Colonic mucosa (tissue), 4 donors: ENCODE results near the gene CTIF. TPM values are rescaled to one million over a fixed set of nuclear protein-coding genes. Genes with fewer than 3 reads are reported as not detected.

Source experiments
- DNase-seq: peaks from one replicate; pipeline ENCODE4 v3.0.0-alpha.2; 2020
- H3K27ac ChIP-seq: fragments of 200-600 bp; one replicate; pipeline ENCODE4 v1.8.0; 2021
- H3K27me3 ChIP-seq: fragments of 200-600 bp; one replicate; pipeline ENCODE4 v1.8.0; 2021
- H3K36me3 ChIP-seq: fragments of 200-600 bp; one replicate; pipeline ENCODE4 v1.8.0; 2021
- H3K4me1 ChIP-seq: fragments of 200-600 bp; one replicate; pipeline ENCODE4 v1.8.0; 2021; ENCODE audit warnings: mild to moderate bottlenecking
- H3K4me3 ChIP-seq: fragments of 200-600 bp; one replicate; pipeline ENCODE4 v1.8.0; 2021
- H3K9ac ChIP-seq, 2 donors: one replicate each; pipeline ENCODE4 v1.7.0; 2013; ENCODE audit warnings: control low read depth in 2 of 2, low read depth in 2 of 2, low read length in 2 of 2
- H3K9me3 ChIP-seq: fragments of 200-600 bp; one replicate; pipeline ENCODE4 v1.8.0; 2021
- CTCF ChIP-seq: fragments of 200-600 bp; IDR thresholded peaks from one replicate; pipeline ENCODE4 v1.8.0; 2022; ENCODE audit warnings: antibody characterized with exemption, mild to moderate bottlenecking
- intact Hi-C: fragments of 100-400 bp; cut with DNase I; formaldehyde crosslinking; loops from one replicate; pipeline ENCODE4 v1.14.1; 2022
- total RNA-seq, 2 donors: library from RNA; stranded (reverse); fragmentation: NEBNext Ultra II Directional in 1 of 2; extraction: Animal tissue kit (Norgen Biotek cat#: 25700) in 1 of 2; gene quantifications; one replicate each; pipeline ENCODE4 v1.2.1, GENCODE V29; 2021
- donor health status: healthy.
- donor health status: DM: no; HTN: no; CAD: no.
- donor health status: DM: no; HTN: no; CAD: no.

CTIF gene
- total RNA-seq, 2 donors from 2014 or later, result 13.0 to 16.7 TPM

GRCh38 chr18:48842259-48843061 lies 303.6 kb downstream of the CTIF start:
- H3K4me1 ChIP-seq, result peaks cover 4% of the 10 kb centered on the region
- H3K36me3 ChIP-seq, result no peaks in the 10 kb centered on the region
- no peak for TF ChIP-seq CTCF
- intact Hi-C loops, result no loop called here
- no peak for DNase-seq
- peak overlapping the region; percentile 55 for H3K27ac ChIP-seq
- no peaks in the 10 kb centered on the region for H3K27me3 ChIP-seq
- no peak overlapping the region for H3K9ac ChIP-seq
- no peaks in the 10 kb centered on the region for H3K9me3 ChIP-seq
- H3K4me3 ChIP-seq, result no peak overlapping the region

GRCh38 chr18:48843162-48843561 lies 304.3 kb downstream of the CTIF start:
- Histone ChIP-seq H3K36me3 (no peaks in the 10 kb centered on the region), H3K4me1 (peaks cover 4% of the 10 kb centered on the region), H3K27me3 (no peaks in the 10 kb centered on the region), H3K9ac (no peak overlapping the region), H3K27ac (no peak overlapping the region), H3K9me3 (no peaks in the 10 kb centered on the region), H3K4me3 (no peak overlapping the region)
- intact Hi-C loops, result no loop called here
- no peak for TF ChIP-seq CTCF
- DNase-seq, result no peak

GRCh38 chr18:48843596-48843995 lies 304.8 kb downstream of the CTIF start:
- Histone ChIP-seq H3K27me3 (no peaks in the 10 kb centered on the region), H3K9ac (no peak overlapping the region), H3K4me1 (peaks cover 4% of the 10 kb centered on the region), H3K4me3 (no peak overlapping the region), H3K36me3 (no peaks in the 10 kb centered on the region), H3K9me3 (no peaks in the 10 kb centered on the region), H3K27ac (no peak overlapping the region)
- no peak for TF ChIP-seq CTCF
- intact Hi-C loops, result no loop called here
- no peak for DNase-seq

GRCh38 chr18:48844271-48844670 lies 305.4 kb downstream of the CTIF start:
- DNase-seq, result no peak
- H3K9me3 ChIP-seq, result no peaks in the 10 kb centered on the region
- no peak overlapping the region for H3K4me3 ChIP-seq
- no peak for TF ChIP-seq CTCF
- H3K9ac ChIP-seq, result peak overlapping the region in 1 of 2 donors; percentile 26
- intact Hi-C loops, result no loop called here
- no peaks in the 10 kb centered on the region for H3K36me3 ChIP-seq
- peaks cover 4% of the 10 kb centered on the region for H3K4me1 ChIP-seq
- no peak overlapping the region for H3K27ac ChIP-seq
- no peaks in the 10 kb centered on the region for H3K27me3 ChIP-seq

- H3K27ac ChIP-seq, result no peak overlapping the region
- peaks cover 4% of the 10 kb centered on the region for H3K4me1 ChIP-seq
- no peak overlapping the region for H3K4me3 ChIP-seq
- TF ChIP-seq CTCF, result no peak
- no peak overlapping the region for H3K9ac ChIP-seq
- no peaks in the 10 kb centered on the region for H3K27me3 ChIP-seq
- DNase-seq, result no peak
- H3K9me3 ChIP-seq, result no peaks in the 10 kb centered on the region
- H3K36me3 ChIP-seq, result no peaks in the 10 kb centered on the region
- intact Hi-C loops, result no loop called here
Measured at GRCh38 chr18:48845174-48845573, 306.3 kb downstream of the CTIF start.
